PFSK-1 (cell line): ENCODE measurements around the gene BACE2.

Source experiments
- FOXP2 ChIP-seq: optimal IDR thresholded peaks from 2 replicates; pipeline ENCODE3; 2011; ENCODE audit warnings: borderline replicate concordance, control low read depth, inconsistent platforms; ENCODE audit not compliant: insufficient read depth; ENCODE audit errors: extremely low read length, extremely low read depth
- POLR2AphosphoS5 ChIP-seq: IDR thresholded peaks from 2 replicates; pipeline ENCODE4 v1.6.1; 2012; ENCODE audit warnings: low read depth, mild to moderate bottlenecking, control low read depth, low read length, moderate library complexity
- REST ChIP-seq, 2 experiments: IDR thresholded peaks; 2 replicates each; pipeline versions ENCODE4 v1.6.1 to v1.8.0; 2011 to 2012; ENCODE audit warnings: low read depth in 2 of 2, low read length in 2 of 2, control low read depth in 1 of 2, inconsistent platforms in 1 of 2, mild to moderate bottlenecking in 1 of 2, moderate library complexity in 1 of 2; ENCODE audit not compliant: insufficient read depth in 1 of 2
- SIN3A ChIP-seq: IDR thresholded peaks from 2 replicates; pipeline ENCODE4 v1.6.1; 2012; ENCODE audit warnings: mild to moderate bottlenecking, low read length, moderate library complexity, borderline replicate concordance; ENCODE audit not compliant: insufficient read depth

GRCh38 chr21:41149199-41149598, 18.8 kb upstream of the BACE2 start:
- TF ChIP-seq POLR2AphosphoS5: no peak
- TF ChIP-seq SIN3A: no peak
- no peak for TF ChIP-seq REST (IDR thresholded peaks at IDR 0.05; ENCODE audit: insufficient read depth in 1 of 2, low read depth in 2 of 2, low read length in 2 of 2)
- no peak for TF ChIP-seq FOXP2
